Mesendoderm (in vitro differentiated cells): ENCODE results near the gene PARVG.

Experiments
- DNase-seq: peaks from one replicate; pipeline ENCODE4 v3.0.0; 2013
- H2AK5ac ChIP-seq: 2 replicates; pipeline ENCODE4 v1.6.1; 2013; ENCODE audit warnings: low read length, inconsistent platforms
- H2BK120ac ChIP-seq: 2 replicates; pipeline ENCODE4 v1.6.1; 2013; ENCODE audit warnings: low read depth, mild to moderate bottlenecking, low read length, moderate library complexity, mixed read lengths
- H2BK15ac ChIP-seq: replicated peaks from 2 replicates; pipeline ENCODE4 v1.6.1; 2013; ENCODE audit warnings: low read depth, mild to moderate bottlenecking, moderate library complexity
- H2BK5ac ChIP-seq: 2 replicates; pipeline ENCODE4 v1.6.1; 2013; ENCODE audit warnings: low read length, inconsistent platforms
- H3K18ac ChIP-seq: 2 replicates; pipeline ENCODE4 v1.6.1; 2013; ENCODE audit warnings: mild to moderate bottlenecking, low read length, mixed read lengths
- H3K23ac ChIP-seq: one replicate; pipeline ENCODE4 v1.6.1; 2013; ENCODE audit warnings: low read length
- H3K27ac ChIP-seq: 2 replicates; pipeline ENCODE4 v1.5.1; 2013; ENCODE audit warnings: low read depth, mild to moderate bottlenecking, inconsistent platforms, low read length, moderate library complexity
- H3K27me3 ChIP-seq: 2 replicates; pipeline ENCODE4 v1.6.1; 2013; ENCODE audit warnings: low read length, control low read depth, mild to moderate bottlenecking, inconsistent platforms; ENCODE audit not compliant: insufficient read depth, poor library complexity
- H3K36me3 ChIP-seq: 2 replicates; pipeline ENCODE4 v1.6.1; 2013; ENCODE audit warnings: low read length, inconsistent platforms; ENCODE audit not compliant: control insufficient read depth, insufficient read depth
- H3K4ac ChIP-seq: one replicate; pipeline ENCODE4 v1.6.1; 2013; ENCODE audit warnings: low read depth, mild to moderate bottlenecking, low read length, moderate library complexity
- H3K4me1 ChIP-seq: 2 replicates; pipeline ENCODE4 v1.6.1; 2013; ENCODE audit warnings: low read depth, low read length, inconsistent platforms; ENCODE audit not compliant: control insufficient read depth
- H3K4me2 ChIP-seq: 2 replicates; pipeline ENCODE4 v1.6.1; 2013; ENCODE audit warnings: low read length
- H3K4me3 ChIP-seq: 2 replicates; pipeline ENCODE4 v1.5.1; 2013; ENCODE audit warnings: mild to moderate bottlenecking, low read length
- H3K56ac ChIP-seq: one replicate; pipeline ENCODE4 v1.6.1; 2013; ENCODE audit warnings: low read length
- H3K79me1 ChIP-seq: 2 replicates; pipeline ENCODE4 v1.6.1; 2013; ENCODE audit warnings: low read length, inconsistent platforms
- H3K79me2 ChIP-seq: 2 replicates; pipeline ENCODE4 v1.6.1; 2013; ENCODE audit warnings: mild to moderate bottlenecking, low read length; ENCODE audit not compliant: control insufficient read depth, insufficient read depth
- H3K9ac ChIP-seq: 2 replicates; pipeline ENCODE4 v1.6.1; 2013; ENCODE audit warnings: low read length, inconsistent platforms
- H4K5ac ChIP-seq: one replicate; pipeline ENCODE4 v1.6.1; 2013; ENCODE audit warnings: low read length
- H4K8ac ChIP-seq: one replicate; pipeline ENCODE4 v1.6.1; 2013; ENCODE audit warnings: low read depth, mild to moderate bottlenecking, control low read depth, low read length, moderate library complexity
- WGBS: extraction: QIAGEN DNeasy Blood & Tissue Kit; methylation state at CpG from one replicate; pipeline ENCODE4 v1.1.7; 2013; ENCODE audit warnings: low lambda C conversion rate, missing lambda C conversion rate; ENCODE audit not compliant: insufficient coverage; ENCODE audit errors: extremely low coverage; 5-methylcytosine and 5-hydroxymethylcytosine counted together

Gene PARVG

GRCh38 chr22:44203203-44203602 is 22.5 kb downstream of the PARVG start:
- Histone ChIP-seq H3K27me3 (no peaks in the 10 kb centered on the region), H3K56ac (no peak overlapping the region), H3K79me1 (no peaks in the 10 kb centered on the region), H3K79me2 (no peaks in the 10 kb centered on the region), H3K4me2 (no peak overlapping the region), H3K4me1 (no peaks in the 10 kb centered on the region), H4K8ac (no peak overlapping the region), H4K5ac (no peak overlapping the region), H2AK5ac (no peak overlapping the region), H3K4me3 (no peak overlapping the region), H3K9ac (no peak overlapping the region), H3K4ac (no peak overlapping the region), H2BK15ac (no peak overlapping the region), H3K36me3 (no peaks in the 10 kb centered on the region), H2BK120ac (no peak overlapping the region), H2BK5ac (no peak overlapping the region), H3K23ac (no peak overlapping the region), H3K27ac (no peak overlapping the region), H3K18ac (no peak overlapping the region)
- no peak for DNase-seq
- no CpG with 5 or more reads among the region's 6 CpGs for WGBS

DNA sequence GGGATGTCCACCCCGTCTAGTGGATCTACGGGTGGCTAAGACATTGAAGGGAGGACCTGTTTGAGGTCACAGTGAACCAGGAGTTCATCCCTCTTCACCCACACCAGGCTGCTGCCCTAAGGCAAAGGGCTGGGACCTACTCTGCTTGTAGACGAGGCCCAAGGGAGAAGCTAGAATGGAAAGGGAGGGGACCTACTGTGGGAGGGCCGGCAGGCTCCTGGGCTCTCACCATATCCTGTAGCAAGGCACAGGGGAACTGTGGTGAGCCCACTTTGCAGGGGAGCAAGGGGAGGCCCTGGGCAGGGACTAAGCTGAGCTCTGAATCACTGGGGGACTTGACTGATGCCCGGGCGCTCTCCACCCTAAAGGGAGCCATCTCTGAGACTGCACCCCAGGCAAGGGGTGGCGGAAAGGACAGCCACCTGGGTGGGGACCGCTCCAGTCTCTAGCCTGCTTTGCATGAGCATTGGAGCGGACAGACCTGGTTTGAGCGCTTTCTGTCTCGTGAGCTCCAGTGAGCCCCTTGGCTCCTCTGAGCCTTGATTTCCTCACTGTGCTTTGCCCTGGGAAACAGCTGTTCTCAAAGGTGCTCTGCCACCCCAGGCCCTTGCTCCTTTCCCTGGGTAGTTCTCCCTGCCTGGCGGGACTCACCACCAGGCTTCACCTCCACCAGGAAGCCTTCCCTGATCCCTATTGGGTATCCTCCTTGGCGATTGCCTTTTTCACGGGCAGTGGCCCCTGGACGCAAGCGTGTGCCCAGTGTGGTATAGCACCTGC is 24.2 kb downstream of the PARVG start:
- Histone ChIP-seq H2BK120ac (no peak overlapping the region), H3K27me3 (no peaks in the 10 kb centered on the region), H2AK5ac (no peak overlapping the region), H4K8ac (no peak overlapping the region), H3K4me3 (no peak overlapping the region), H2BK15ac (no peak overlapping the region), H3K4me2 (no peak overlapping the region), H3K36me3 (no peaks in the 10 kb centered on the region), H3K79me2 (no peaks in the 10 kb centered on the region), H3K23ac (no peak overlapping the region), H3K18ac (no peak overlapping the region), H3K4me1 (no peaks in the 10 kb centered on the region), H3K56ac (no peak overlapping the region), H3K4ac (no peak overlapping the region), H3K27ac (no peak overlapping the region), H4K5ac (no peak overlapping the region), H3K9ac (no peak overlapping the region), H2BK5ac (no peak overlapping the region), H3K79me1 (no peaks in the 10 kb centered on the region)
- no CpG with 5 or more reads among the region's 16 CpGs for WGBS
- no peak for DNase-seq

GRCh38 chr22:44205516-44206329 is 25.0 kb downstream of the PARVG start:
- no peak overlapping the region for H4K5ac ChIP-seq
- no peak overlapping the region for H2AK5ac ChIP-seq
- H4K8ac ChIP-seq: no peak overlapping the region
- no peak overlapping the region for H2BK15ac ChIP-seq
- no peak overlapping the region for H3K4me3 ChIP-seq
- no peak overlapping the region for H3K9ac ChIP-seq
- H2BK5ac ChIP-seq: no peak overlapping the region
- no peak overlapping the region for H3K27ac ChIP-seq
- no peak overlapping the region for H2BK120ac ChIP-seq
- H3K23ac ChIP-seq: no peak overlapping the region
- H3K4me2 ChIP-seq: no peak overlapping the region
- no CpG with 5 or more reads among the region's 16 CpGs for WGBS
- no peak overlapping the region for H3K18ac ChIP-seq
- no peaks in the 10 kb centered on the region for H3K79me2 ChIP-seq
- no peak for DNase-seq
- H3K56ac ChIP-seq: no peak overlapping the region
- no peaks in the 10 kb centered on the region for H3K79me1 ChIP-seq
- H3K36me3 ChIP-seq: no peaks in the 10 kb centered on the region
- no peaks in the 10 kb centered on the region for H3K4me1 ChIP-seq
- H3K27me3 ChIP-seq: no peaks in the 10 kb centered on the region
- no peak overlapping the region for H3K4ac ChIP-seq

GRCh38 chr22:44206330-44206645 is 25.6 kb downstream of the PARVG start:
- Histone ChIP-seq H4K5ac (no peak overlapping the region), H2BK15ac (no peak overlapping the region), H3K27ac (no peak overlapping the region), H3K56ac (no peak overlapping the region), H3K36me3 (no peaks in the 10 kb centered on the region), H3K27me3 (no peaks in the 10 kb centered on the region), H3K79me1 (no peaks in the 10 kb centered on the region), H3K4me1 (no peaks in the 10 kb centered on the region), H3K79me2 (no peaks in the 10 kb centered on the region), H3K4ac (no peak overlapping the region), H3K9ac (no peak overlapping the region), H3K18ac (no peak overlapping the region), H3K4me2 (no peak overlapping the region), H2BK5ac (no peak overlapping the region), H2BK120ac (no peak overlapping the region), H4K8ac (no peak overlapping the region), H2AK5ac (no peak overlapping the region), H3K23ac (no peak overlapping the region), H3K4me3 (no peak overlapping the region)
- no peak for DNase-seq
- no CpG with 5 or more reads among the region's 9 CpGs for WGBS

GRCh38 chr22:44206696-44207095 is 26.0 kb downstream of the PARVG start:
- no peak for DNase-seq
- Histone ChIP-seq H2BK15ac (no peak overlapping the region), H3K27me3 (no peaks in the 10 kb centered on the region)

More at GRCh38 chr22:44206696-44207095, 26.0 kb downstream of the PARVG start:
- H3K18ac ChIP-seq: no peak overlapping the region
- no peak overlapping the region for H2BK120ac ChIP-seq
- H3K27ac ChIP-seq: no peak overlapping the region
- H3K79me2 ChIP-seq: no peaks in the 10 kb centered on the region
- H4K5ac ChIP-seq: no peak overlapping the region
- no peak overlapping the region for H3K4ac ChIP-seq
- no peaks in the 10 kb centered on the region for H3K4me1 ChIP-seq
- WGBS: no CpG with 5 or more reads among the region's 8 CpGs
- H3K4me3 ChIP-seq: no peak overlapping the region
- no peak overlapping the region for H3K4me2 ChIP-seq
- no peak overlapping the region for H2BK5ac ChIP-seq
- H4K8ac ChIP-seq: no peak overlapping the region
- H3K36me3 ChIP-seq: no peaks in the 10 kb centered on the region
- no peak overlapping the region for H3K56ac ChIP-seq
- no peak overlapping the region for H3K9ac ChIP-seq
- no peak overlapping the region for H2AK5ac ChIP-seq
- no peak overlapping the region for H3K23ac ChIP-seq
- no peaks in the 10 kb centered on the region for H3K79me1 ChIP-seq
